ENCODE measurements around the gene MEPCE. TPM values are rescaled to one million over a fixed set of nuclear protein-coding genes. Genes with fewer than 3 reads are reported as not detected.
"Not testable (repeated sequence)": the region's sequence is repeated elsewhere in the genome, so short reads cannot be mapped to it uniquely, and the experiment has no call there.

Gene MEPCE
- total RNA-seq (2014; rRNA removed; shearing (Covaris generic)) = 33.4 and 34.8 TPM in 2 replicates

- DNase-seq (ENCODE audit: low spot score) = peak; percentile 95
Observed at GRCh38 chr7:100429637-100430492, at the start of gene MEPCE. TSS of gene MEPCE (plus strand) at chr7:100429831. CDS start at chr7:100430019, 188 bp downstream.

GRCh38 chr7:100380196-100380595, 49.4 kb upstream of the MEPCE start:
- DNase-seq (ENCODE audit: low spot score) = no peak

- not testable (repeated sequence) for DNase-seq (ENCODE audit: low spot score)
Observed at GRCh38 chr7:100381531-100382233, 47.9 kb upstream of the MEPCE start.

- not testable (repeated sequence) for DNase-seq (ENCODE audit: low spot score)
Observed at GRCh38 chr7:100382234-100382853, 47.3 kb upstream of the MEPCE start.

- no peak for DNase-seq (ENCODE audit: low spot score)
Observed at GRCh38 chr7:100384628-100385294, 44.9 kb upstream of the MEPCE start.

GRCh38 chr7:100386940-100387339, 42.7 kb upstream of the MEPCE start:
- no peak for DNase-seq (ENCODE audit: low spot score)

GRCh38 chr7:100387695-100388094, 41.9 kb upstream of the MEPCE start:
- DNase-seq (ENCODE audit: low spot score) = no peak

GRCh38 chr7:100389437-100390088, 40.1 kb upstream of the MEPCE start:
- DNase-seq (ENCODE audit: low spot score) = no peak

GRCh38 chr7:100390286-100391009, 39.2 kb upstream of the MEPCE start:
- DNase-seq (ENCODE audit: low spot score) = no peak

GRCh38 chr7:100393233-100393905, 36.3 kb upstream of the MEPCE start:
- no peak for DNase-seq (ENCODE audit: low spot score)

GRCh38 chr7:100394077-100394476, 35.6 kb upstream of the MEPCE start:
- no peak for DNase-seq (ENCODE audit: low spot score)

- no peak for DNase-seq (ENCODE audit: low spot score)
Observed at GRCh38 chr7:100396421-100396982, 33.1 kb upstream of the MEPCE start.

GRCh38 chr7:100397315-100398081, 32.1 kb upstream of the MEPCE start:
- no peak for DNase-seq (ENCODE audit: low spot score)

GRCh38 chr7:100398239-100398638, 31.4 kb upstream of the MEPCE start:
- DNase-seq (ENCODE audit: low spot score) = no peak

- DNase-seq (ENCODE audit: low spot score) = no peak
Observed at GRCh38 chr7:100400041-100400440, 29.6 kb upstream of the MEPCE start.

- no peak for DNase-seq (ENCODE audit: low spot score)
Observed at GRCh38 chr7:100400656-100401055, 29.0 kb upstream of the MEPCE start.

GRCh38 chr7:100401811-100402210, 27.8 kb upstream of the MEPCE start:
- no peak for DNase-seq (ENCODE audit: low spot score)

GRCh38 chr7:100402241-100402640, 27.4 kb upstream of the MEPCE start:
- DNase-seq (ENCODE audit: low spot score) = no peak

- DNase-seq (ENCODE audit: low spot score) = peak; percentile 78
Observed at GRCh38 chr7:100406767-100407166, 22.9 kb upstream of the MEPCE start.
